SK-N-SH treated with all-trans-retinoic acid at 6 μM for 48 hours (cell line): ENCODE measurements around the gene RAB7B.

ENCODE experiments used
- ATAC-seq: fragments of 200-7000 bp; cut with Tn5 transposase; 3 replicates; pipeline ENCODE4 v1.9.1; 2020; ENCODE audit warnings: mild to moderate bottlenecking, moderate library complexity
- ARNTL ChIP-seq: fragments of 450-650 bp; formaldehyde crosslinking; IDR thresholded peaks from 2 replicates; pipeline ENCODE4 v1.5.0; 2020; ENCODE audit warnings: low read depth, mild to moderate bottlenecking, moderate library complexity, borderline replicate concordance
- BACH2 ChIP-seq: fragments of 250-450 bp; sonication (Bioruptor Pico); IDR thresholded peaks from 2 replicates; pipeline ENCODE4 v1.9.0; 2021; ENCODE audit warnings: mild to moderate bottlenecking, borderline replicate concordance
- CSDC2 ChIP-seq: fragments of 250-450 bp; sonication (Bioruptor Pico); IDR thresholded peaks from 2 replicates; pipeline ENCODE4 v1.5.0; 2020; ENCODE audit warnings: mild to moderate bottlenecking, moderate library complexity
- ESRRG ChIP-seq: fragments of 250-450 bp; sonication (Bioruptor Pico); IDR thresholded peaks from 2 replicates; pipeline ENCODE4 v1.6.1; 2021; ENCODE audit warnings: mild to moderate bottlenecking
- GLIS3 ChIP-seq: fragments of 250-450 bp; sonication (Bioruptor Pico); IDR thresholded peaks from 2 replicates; pipeline ENCODE4 v1.5.0; 2020; ENCODE audit warnings: mild to moderate bottlenecking, moderate library complexity
- ISL1 ChIP-seq: fragments of 250-450 bp; sonication (Bioruptor Pico); IDR thresholded peaks from 2 replicates; pipeline ENCODE4 v2.1.2; 2022; ENCODE audit warnings: mild to moderate bottlenecking, moderate library complexity
- OSR1 ChIP-seq: fragments of 250-450 bp; sonication (Bioruptor Pico); IDR thresholded peaks from 2 replicates; pipeline ENCODE4 v1.8.0; 2022; ENCODE audit warnings: moderate library complexity, mild to moderate bottlenecking, inconsistent platforms
- RARB ChIP-seq: fragments of 250-450 bp; sonication (Bioruptor Pico); IDR thresholded peaks from 2 replicates; pipeline ENCODE4 v1.8.0; 2021; ENCODE audit warnings: mild to moderate bottlenecking, moderate library complexity
- TCF4 ChIP-seq: fragments of 250-450 bp; sonication (Bioruptor Pico); IDR thresholded peaks from 2 replicates; pipeline ENCODE4 v1.8.0; 2021; ENCODE audit warnings: mild to moderate bottlenecking, moderate library complexity, borderline replicate concordance
- TOX ChIP-seq: fragments of 250-450 bp; sonication (Bioruptor Pico); IDR thresholded peaks from 2 replicates; pipeline ENCODE4 v1.8.0; 2021; ENCODE audit warnings: mild to moderate bottlenecking, moderate library complexity, borderline replicate concordance
- TSHZ2 ChIP-seq: fragments of 250-450 bp; sonication (Bioruptor Pico); IDR thresholded peaks from 2 replicates; pipeline ENCODE4 v1.5.0; 2020; ENCODE audit warnings: mild to moderate bottlenecking, moderate library complexity
- ZC3H10 ChIP-seq: fragments of 250-450 bp; sonication (Bioruptor Pico); IDR thresholded peaks from 2 replicates; pipeline ENCODE4 v1.5.1; 2021; ENCODE audit warnings: mild to moderate bottlenecking, moderate library complexity
- ZFP3 ChIP-seq: fragments of 250-450 bp; sonication (Bioruptor Pico); IDR thresholded peaks from 2 replicates; pipeline ENCODE4 v1.5.0; 2020; ENCODE audit warnings: mild to moderate bottlenecking, moderate library complexity
- ZFP30 ChIP-seq: fragments of 450-650 bp; formaldehyde crosslinking; IDR thresholded peaks from 2 replicates; pipeline ENCODE4 v1.5.0; 2022; ENCODE audit warnings: mild to moderate bottlenecking, moderate library complexity
- ZNF565 ChIP-seq: fragments of 450-650 bp; formaldehyde crosslinking; conservative IDR thresholded peaks from 2 replicates; pipeline ENCODE4 v1.5.0; 2020; ENCODE audit warnings: low read depth, mild to moderate bottlenecking, moderate library complexity
- ZNF70 ChIP-seq: fragments of 450-650 bp; formaldehyde crosslinking; IDR thresholded peaks from 2 replicates; pipeline ENCODE4 v1.5.0; 2020; ENCODE audit warnings: mild to moderate bottlenecking, moderate library complexity
- ZNF8 ChIP-seq: fragments of 450-650 bp; formaldehyde crosslinking; IDR thresholded peaks from 2 replicates; pipeline ENCODE4 v1.5.0; 2020; ENCODE audit warnings: mild to moderate bottlenecking, moderate library complexity
- TF ChIP-seq, protein P1 (sequence below): fragments of 250-450 bp; sonication (Bioruptor Pico); IDR thresholded peaks from 2 replicates; pipeline ENCODE4 v1.5.1; 2020; ENCODE audit warnings: low read depth, mild to moderate bottlenecking, moderate library complexity
- TF ChIP-seq, protein P2 (sequence below): fragments of 250-450 bp; sonication (Bioruptor Pico); IDR thresholded peaks from 2 replicates; pipeline ENCODE4 v1.8.0; 2021; ENCODE audit warnings: low read depth, mild to moderate bottlenecking, moderate library complexity, borderline replicate concordance
- TF ChIP-seq, protein P3 (sequence below): fragments of 250-450 bp; sonication (Bioruptor Pico); IDR thresholded peaks from 2 replicates; pipeline ENCODE4 v1.8.0; 2020; ENCODE audit warnings: mild to moderate bottlenecking, moderate library complexity, borderline replicate concordance

Gene RAB7B

GRCh38 chr1:205974712-205975111, 28.5 kb downstream of the RAB7B start:
- ATAC-seq = no peak
- TF ChIP-seq, protein P1, sequence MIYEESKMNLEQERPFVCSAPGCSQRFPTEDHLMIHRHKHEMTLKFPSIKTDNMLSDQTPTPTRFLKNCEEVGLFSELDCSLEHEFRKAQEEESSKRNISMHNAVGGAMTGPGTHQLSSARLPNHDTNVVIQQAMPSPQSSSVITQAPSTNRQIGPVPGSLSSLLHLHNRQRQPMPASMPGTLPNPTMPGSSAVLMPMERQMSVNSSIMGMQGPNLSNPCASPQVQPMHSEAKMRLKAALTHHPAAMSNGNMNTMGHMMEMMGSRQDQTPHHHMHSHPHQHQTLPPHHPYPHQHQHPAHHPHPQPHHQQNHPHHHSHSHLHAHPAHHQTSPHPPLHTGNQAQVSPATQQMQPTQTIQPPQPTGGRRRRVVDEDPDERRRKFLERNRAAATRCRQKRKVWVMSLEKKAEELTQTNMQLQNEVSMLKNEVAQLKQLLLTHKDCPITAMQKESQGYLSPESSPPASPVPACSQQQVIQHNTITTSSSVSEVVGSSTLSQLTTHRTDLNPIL (CRISPR knock-in tag) = no peak
- TF ChIP-seq, protein P2, sequence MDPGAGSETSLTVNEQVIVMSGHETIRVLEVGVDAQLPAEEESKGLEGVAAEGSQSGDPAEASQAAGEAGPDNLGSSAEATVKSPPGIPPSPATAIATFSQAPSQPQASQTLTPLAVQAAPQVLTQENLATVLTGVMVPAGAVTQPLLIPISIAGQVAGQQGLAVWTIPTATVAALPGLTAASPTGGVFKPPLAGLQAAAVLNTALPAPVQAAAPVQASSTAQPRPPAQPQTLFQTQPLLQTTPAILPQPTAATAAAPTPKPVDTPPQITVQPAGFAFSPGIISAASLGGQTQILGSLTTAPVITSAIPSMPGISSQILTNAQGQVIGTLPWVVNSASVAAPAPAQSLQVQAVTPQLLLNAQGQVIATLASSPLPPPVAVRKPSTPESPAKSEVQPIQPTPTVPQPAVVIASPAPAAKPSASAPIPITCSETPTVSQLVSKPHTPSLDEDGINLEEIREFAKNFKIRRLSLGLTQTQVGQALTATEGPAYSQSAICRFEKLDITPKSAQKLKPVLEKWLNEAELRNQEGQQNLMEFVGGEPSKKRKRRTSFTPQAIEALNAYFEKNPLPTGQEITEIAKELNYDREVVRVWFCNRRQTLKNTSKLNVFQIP (CRISPR knock-in tag) = no peak
- TF ChIP-seq, protein P3, sequence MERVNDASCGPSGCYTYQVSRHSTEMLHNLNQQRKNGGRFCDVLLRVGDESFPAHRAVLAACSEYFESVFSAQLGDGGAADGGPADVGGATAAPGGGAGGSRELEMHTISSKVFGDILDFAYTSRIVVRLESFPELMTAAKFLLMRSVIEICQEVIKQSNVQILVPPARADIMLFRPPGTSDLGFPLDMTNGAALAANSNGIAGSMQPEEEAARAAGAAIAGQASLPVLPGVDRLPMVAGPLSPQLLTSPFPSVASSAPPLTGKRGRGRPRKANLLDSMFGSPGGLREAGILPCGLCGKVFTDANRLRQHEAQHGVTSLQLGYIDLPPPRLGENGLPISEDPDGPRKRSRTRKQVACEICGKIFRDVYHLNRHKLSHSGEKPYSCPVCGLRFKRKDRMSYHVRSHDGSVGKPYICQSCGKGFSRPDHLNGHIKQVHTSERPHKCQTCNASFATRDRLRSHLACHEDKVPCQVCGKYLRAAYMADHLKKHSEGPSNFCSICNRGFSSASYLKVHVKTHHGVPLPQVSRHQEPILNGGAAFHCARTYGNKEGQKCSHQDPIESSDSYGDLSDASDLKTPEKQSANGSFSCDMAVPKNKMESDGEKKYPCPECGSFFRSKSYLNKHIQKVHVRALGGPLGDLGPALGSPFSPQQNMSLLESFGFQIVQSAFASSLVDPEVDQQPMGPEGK (CRISPR knock-in tag) = no peak
- no peak for TF ChIP-seq TSHZ2 (CRISPR knock-in tag)
- no peak for TF ChIP-seq ZNF565 (CRISPR knock-in tag)
- no peak for TF ChIP-seq ISL1 (CRISPR knock-in tag)
- TF ChIP-seq OSR1 (CRISPR knock-in tag) = no peak
- no peak for TF ChIP-seq ZFP30 (CRISPR knock-in tag)

GRCh38 chr1:205973377-205974232, 29.6 kb downstream of the RAB7B start:
- TF ChIP-seq, protein P1 (CRISPR knock-in tag) = no peak
- TF ChIP-seq ZNF565 (CRISPR knock-in tag) = no peak
- TF ChIP-seq ZFP3 (CRISPR knock-in tag) = no peak
- TF ChIP-seq GLIS3 (CRISPR knock-in tag) = no peak
- TF ChIP-seq, protein P3 (CRISPR knock-in tag) = no peak
- no peak for TF ChIP-seq ZNF70 (CRISPR knock-in tag)
- TF ChIP-seq TOX = no peak
- no peak for TF ChIP-seq RARB
- no peak for TF ChIP-seq ARNTL (CRISPR knock-in tag)
- TF ChIP-seq ZNF8 (CRISPR knock-in tag) = no peak
- no peak for TF ChIP-seq OSR1 (CRISPR knock-in tag)
- no peak for TF ChIP-seq ESRRG (CRISPR knock-in tag)
- TF ChIP-seq TCF4 = no peak
- TF ChIP-seq ISL1 (CRISPR knock-in tag) = no peak
- no peak for TF ChIP-seq CSDC2 (CRISPR knock-in tag)
- no peak for TF ChIP-seq ZC3H10 (CRISPR knock-in tag)
- TF ChIP-seq, protein P2 (CRISPR knock-in tag) = no peak
- no peak for TF ChIP-seq BACH2 (CRISPR knock-in tag)

More at GRCh38 chr1:205973377-205974232, 29.6 kb downstream of the RAB7B start:
- no peak for ATAC-seq
